Activated CD8-positive, alpha-beta memory T cell treated with anti-CD3 and anti-CD28 coated beads, Interleukin-2, amount 50 U/mL, for 48 hours (primary cell): ENCODE measurements around the gene KRTAP10-9.
"Not testable (repeated sequence)": the region's sequence is repeated elsewhere in the genome, so short reads cannot be mapped to it uniquely, and the experiment has no call there.

Experiments
- DNase-seq: peaks from one replicate; pipeline ENCODE4 v3.0.0-alpha.2; 2020

The KRTAP10-9 gene

DNA sequence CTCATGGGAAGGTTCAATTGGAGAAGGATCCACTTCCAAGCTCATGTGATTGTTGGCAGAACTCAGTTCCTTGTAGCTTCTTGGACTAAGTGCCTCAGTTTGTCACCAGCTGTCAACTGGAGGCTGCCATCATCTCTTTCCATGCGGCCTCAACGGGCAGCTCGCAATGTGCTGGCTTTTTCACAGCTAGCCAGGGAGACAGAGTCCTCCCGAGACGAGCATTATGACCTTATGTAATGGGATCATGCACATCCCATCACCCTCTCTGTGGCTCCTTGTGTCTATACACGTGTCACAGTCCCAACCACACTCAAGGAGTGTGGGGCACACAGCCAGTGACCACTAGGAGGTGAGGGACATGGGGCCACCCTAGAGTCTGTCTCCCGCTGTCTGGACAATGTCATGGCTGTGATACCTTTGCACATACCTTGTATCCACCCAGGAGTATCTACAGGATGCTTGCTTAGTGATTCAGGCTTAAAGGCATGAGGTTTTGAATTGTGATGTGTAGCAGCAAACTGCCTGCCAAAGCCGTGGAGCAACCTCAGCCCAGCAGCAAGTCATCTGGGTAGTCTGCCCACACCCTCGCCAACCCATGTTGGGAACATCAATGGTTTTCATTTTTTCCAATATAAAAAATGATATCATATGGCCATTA lies 30.7 kb upstream of the KRTAP10-9 start:
- DNase-seq: peak; percentile 34

- DNase-seq: no peak
Measured at GRCh38 chr21:44598061-44598460, 28.8 kb upstream of the KRTAP10-9 start.

GRCh38 chr21:44599264-44600029 lies 27.4 kb upstream of the KRTAP10-9 start:
- no peak for DNase-seq

- DNase-seq: not testable (repeated sequence)
Measured at GRCh38 chr21:44600118-44600978, 26.5 kb upstream of the KRTAP10-9 start, which contains the start of gene KRTAP10-7. TSS of gene KRTAP10-7 (plus strand) at chr21:44600597. CDS start at chr21:44600622, 25 bp downstream.

GRCh38 chr21:44601091-44601490 lies 25.8 kb upstream of the KRTAP10-9 start:
- DNase-seq: not testable (repeated sequence)

DNA sequence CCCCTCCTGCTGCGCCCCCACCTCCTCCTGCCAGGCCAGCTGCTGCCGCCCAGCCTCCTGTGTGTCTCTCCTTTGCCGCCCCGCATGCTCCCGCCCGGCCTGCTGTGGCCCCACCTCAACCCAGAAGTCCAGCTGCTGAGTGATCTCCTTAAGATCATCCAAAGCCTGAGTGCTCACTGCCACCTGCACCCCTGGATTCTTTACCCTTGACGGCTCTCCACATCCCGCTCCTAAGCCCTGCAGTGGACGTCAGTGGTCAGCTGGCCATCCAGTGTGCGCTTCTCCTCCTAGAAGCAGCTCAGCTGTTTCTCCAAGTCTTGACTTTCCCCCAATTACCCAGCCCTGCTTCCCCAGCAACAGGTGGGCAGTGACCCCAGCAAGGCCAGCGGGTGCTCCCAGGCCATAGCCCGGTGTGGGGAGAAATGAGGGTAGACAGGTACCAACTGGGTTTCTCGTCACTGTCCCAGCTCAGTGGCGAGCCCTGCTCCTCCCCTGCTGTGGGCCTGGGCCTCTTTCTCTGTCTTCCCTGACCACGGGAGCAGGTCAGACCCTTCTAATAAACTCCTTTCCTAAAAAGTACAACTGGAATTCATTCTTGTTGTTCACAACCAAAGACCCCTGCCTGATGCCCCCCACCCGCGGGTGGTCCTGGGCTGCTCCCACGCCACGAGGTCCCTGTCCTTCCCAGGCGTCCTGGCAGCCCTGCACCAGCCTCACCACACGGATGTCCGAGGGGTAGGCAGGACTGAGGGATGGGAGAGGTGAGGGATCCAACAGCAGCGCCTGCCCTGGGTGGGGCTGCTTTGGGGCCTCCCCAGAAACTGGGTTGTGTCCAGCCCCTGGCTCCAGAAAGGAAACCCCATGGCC lies 25.1 kb upstream of the KRTAP10-9 start:
- no peak for DNase-seq

DNA sequence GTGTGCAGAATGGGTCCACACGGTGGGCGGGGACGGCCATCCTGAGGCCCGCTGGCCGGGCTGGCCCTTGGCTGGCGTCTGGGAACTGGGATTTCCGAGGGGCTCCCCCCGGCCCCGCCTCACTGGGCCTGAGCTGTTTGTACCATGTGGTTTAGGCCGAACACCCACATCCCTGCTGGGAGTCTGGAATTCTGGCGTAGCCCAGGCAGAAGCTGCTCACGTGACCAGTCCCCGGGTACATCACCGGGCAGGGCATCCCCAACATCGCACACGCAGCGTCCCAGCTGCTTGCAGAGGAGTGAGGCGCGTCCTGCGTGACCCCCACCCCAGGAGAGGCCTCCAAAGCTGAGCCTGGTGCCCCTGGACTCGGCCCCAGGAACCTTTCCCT lies 24.4 kb upstream of the KRTAP10-9 start:
- DNase-seq: no peak

GRCh38 chr21:44603109-44603875 lies 23.6 kb upstream of the KRTAP10-9 start:
- DNase-seq: no peak

- no peak for DNase-seq
Measured at GRCh38 chr21:44603911-44604310, 23.0 kb upstream of the KRTAP10-9 start.

DNA sequence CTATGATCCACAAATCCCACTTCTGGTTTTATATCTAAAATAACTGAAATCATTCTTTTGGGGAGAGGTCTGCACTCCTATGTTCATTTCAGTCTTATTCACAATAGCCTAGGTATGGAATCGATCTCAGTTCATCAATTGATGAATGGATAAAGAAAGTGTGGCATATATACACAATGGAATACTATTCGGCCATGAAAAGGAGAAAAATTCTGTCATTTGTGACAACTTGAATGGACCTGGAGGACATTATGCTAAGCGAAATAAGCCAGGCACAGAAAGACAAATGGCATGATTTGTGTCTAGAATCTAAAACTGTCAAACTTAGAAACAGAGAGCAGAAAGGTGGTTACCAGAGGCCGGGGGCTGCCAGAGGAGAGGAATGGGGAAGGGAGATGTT lies 20.4 kb upstream of the KRTAP10-9 start:
- DNase-seq: no peak

DNA sequence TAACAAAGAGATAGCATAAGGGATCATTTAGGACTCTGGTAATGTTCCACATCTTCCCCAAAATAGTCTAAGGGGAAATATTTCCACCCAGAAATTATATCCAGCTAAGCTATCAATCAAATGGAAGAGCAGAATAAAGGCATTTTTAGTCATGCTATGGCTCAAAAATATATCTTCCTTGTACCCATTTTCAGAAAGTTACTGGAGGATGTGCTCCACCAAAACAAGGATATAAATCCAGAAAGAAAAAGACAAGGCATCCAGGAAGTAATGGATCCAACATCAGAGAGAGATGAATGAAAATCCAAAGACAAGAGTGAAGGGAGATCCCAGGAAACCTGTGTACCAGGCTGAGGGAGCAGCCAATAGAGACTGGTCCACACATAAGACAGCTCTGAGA lies 17.7 kb upstream of the KRTAP10-9 start:
- DNase-seq: no peak

DNA sequence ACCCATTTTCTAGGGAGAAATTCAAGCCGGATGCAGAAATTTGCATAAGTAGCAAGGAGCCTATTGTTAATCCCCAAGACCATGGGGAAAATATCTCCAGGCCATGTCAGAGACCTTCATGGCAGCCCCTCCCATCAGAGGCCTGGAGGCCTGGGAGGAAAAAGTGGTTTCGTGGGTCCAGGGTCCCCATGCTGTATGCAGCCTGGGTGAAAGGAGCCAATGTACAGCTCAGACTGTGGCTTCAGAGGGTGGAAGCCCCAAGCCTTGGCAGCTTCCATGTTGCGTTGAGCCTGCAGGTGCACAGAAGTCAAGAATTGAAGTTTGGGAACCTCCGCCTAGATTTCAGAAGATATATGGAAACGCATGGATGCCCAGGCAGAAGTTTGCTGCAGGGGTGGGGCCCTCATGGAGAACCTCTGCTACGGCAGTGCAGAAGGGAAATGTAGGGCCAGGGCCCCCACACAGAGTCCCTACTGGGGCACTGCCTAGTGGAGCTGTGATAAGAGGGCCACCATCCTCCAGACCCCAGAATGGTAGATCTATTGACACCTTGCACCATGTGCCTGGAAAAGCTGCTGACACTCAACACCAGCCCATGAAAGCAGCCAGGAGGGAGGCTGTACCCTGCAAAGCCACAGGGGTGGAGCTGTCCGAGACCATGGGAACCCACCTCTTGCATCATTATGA lies 16.6 kb upstream of the KRTAP10-9 start:
- DNase-seq: not testable (repeated sequence)

DNA sequence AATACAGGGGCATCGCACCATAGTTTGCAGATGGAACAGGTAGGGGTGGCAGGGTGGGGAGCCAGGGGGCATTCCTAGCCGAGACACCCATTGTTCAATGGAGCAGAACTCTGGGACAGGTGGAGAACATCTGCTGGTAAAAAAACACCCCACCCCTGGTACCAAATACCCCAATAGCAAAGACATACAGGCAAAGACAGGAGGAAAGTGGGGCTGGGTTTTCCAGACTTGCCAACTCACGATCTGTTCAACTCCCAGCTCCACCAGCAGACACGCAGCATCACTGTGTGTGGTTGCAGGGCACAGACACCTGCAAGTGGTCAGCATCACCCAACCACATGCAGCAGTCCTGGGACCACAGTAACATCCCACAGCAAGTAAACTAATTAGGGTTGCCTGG lies 15.3 kb upstream of the KRTAP10-9 start:
- no peak for DNase-seq

- DNase-seq: no peak
Measured at GRCh38 chr21:44612029-44612486, 14.8 kb upstream of the KRTAP10-9 start, which contains the start of gene KRTAP10-8. TSS of gene KRTAP10-8 (plus strand) at chr21:44612079. CDS start at chr21:44612101, 22 bp downstream.

DNA sequence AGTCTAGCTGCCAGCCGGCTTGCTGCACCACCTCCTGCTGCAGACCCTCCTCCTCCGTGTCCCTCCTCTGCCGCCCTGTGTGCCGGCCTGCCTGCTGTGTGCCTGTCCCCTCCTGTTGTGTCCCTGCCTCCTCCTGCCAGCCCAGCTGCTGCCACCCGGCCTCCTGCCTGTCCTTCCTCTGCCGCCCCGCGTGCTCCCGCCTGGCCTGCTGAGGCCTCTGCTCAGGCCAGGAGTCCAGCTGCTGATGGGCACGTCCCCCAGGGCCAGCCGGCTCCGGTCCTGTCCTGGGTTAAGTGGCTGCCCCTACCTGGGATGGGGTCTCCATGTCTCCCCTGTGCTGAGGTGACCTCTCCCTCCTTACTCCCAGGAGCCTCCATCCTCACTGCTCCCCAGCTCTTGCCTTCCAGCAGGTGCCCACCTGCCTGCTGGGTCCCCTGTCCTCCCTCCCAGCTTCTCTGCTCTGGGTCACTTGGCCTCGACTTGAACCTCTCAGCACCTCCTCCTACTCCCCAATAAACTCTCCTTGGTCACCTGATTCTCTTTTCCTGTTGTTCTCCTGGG lies 14.1 kb upstream of the KRTAP10-9 start:
- DNase-seq: no peak

DNA sequence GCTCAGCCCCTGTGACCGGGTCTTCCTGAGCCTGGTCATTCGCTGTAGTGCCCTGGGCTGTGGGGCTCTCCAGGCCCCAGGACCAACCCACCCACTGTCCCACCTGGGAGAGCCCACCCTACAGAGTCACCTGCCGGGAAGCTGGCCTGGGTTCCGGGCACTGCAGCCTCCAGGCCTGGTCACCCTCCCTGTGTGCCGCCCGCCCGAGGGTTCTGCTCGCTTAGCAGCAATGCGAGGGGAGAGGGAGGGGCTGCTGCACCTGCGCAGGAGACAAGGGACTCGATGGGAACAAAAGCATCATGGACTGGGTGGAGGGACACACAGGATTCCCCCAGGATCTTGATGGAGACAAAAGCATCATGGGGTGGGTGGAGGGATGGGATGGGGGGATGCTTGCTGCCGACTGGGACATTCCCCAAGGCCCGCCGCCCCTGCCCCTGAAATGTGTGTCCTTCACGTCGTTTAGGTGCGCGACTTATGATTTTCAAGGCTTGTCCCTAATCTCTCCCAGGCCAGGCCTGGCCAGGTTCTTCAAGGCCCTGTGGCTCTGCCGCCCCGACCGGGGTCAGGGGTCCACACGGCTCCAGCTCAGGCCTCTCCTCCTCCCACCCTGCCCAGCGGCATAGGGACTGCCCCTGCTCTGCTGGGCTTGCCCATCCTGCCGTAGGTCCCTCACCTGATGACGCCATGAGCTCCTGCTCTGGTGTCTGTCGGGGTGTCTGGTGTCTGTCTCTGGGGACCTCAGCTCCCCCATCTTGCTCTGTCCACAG lies 13.3 kb upstream of the KRTAP10-9 start:
- DNase-seq: no peak

- DNase-seq: no peak
Measured at GRCh38 chr21:44614161-44614631, 12.7 kb upstream of the KRTAP10-9 start.

DNA sequence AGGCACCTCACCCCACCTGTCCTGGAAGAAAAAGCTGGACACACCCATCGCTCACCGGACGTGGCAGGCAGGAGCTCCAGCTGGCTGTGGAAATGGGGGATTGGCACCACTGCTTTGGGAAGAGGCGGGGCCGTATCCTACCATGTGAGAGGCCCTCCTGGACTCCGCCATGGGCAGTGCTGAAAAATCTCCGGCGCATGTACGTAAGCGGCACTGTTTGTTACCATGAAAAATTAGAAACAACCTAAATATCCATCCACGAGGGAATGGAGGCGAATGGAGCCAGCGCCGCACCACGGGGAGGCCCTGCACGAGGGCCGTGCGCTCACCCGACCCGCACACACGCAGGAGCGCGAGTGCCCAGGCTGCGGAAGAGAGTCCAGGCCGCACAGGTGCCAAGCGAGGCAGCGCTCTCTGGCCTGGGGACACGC lies 11.9 kb upstream of the KRTAP10-9 start:
- DNase-seq: no peak

- no peak for DNase-seq
Measured at GRCh38 chr21:44615466-44615865, 11.4 kb upstream of the KRTAP10-9 start.
